GM12878 (cell line): ENCODE data around the gene C17orf107. TPM values are rescaled to one million over a fixed set of nuclear protein-coding genes. Genes with fewer than 3 reads are reported as not detected.

Experiments used
- ATAC-seq: fragments of 200-7000 bp; cut with Tn5 transposase; 3 replicates; pipeline ENCODE4 v1.9.1; 2020; ENCODE audit warnings: mild to moderate bottlenecking, moderate library complexity
- BruUV-seq: library from RNA; stranded (reverse); fragments of 400-500 nt; replicated peaks from 2 replicates; lab custom pipeline; 2021; lab: Mats Ljungman, UMichigan
- CTCF ChIA-PET: fragments of 300-600 bp; sonication (Branson Sonifier 250); formaldehyde crosslinking; extraction: SDS; loops from one replicate; lab custom pipeline; 2021; ENCODE audit warnings: inconsistent platforms; lab: Yijun Ruan, JAX
- POLR2A ChIA-PET: fragments of 350-600 bp; formaldehyde crosslinking; extraction: SDS; loops from one replicate; lab custom pipeline; 2021; ENCODE audit warnings: inconsistent platforms; lab: Charles Lee
- RAD21 ChIA-PET: fragments of 300-600 bp; sonication (Branson Sonifier 250); formaldehyde crosslinking; loops from one replicate; lab custom pipeline; 2023; ENCODE audit warnings: antibody characterized with exemption; ENCODE audit not compliant: unreplicated experiment; lab: Charles Lee
- SMC1A ChIA-PET: fragments of 300-600 bp; sonication (Branson Sonifier 250); formaldehyde crosslinking; loops from one replicate; lab custom pipeline; 2023; ENCODE audit not compliant: unreplicated experiment, uncharacterized antibody; lab: Charles Lee
- DNase-seq: peaks from one replicate; pipeline ENCODE4 v3.0.0-alpha.2; 2011; ENCODE audit warnings: low read depth, low spot score
- FAIRE-seq: peaks from 3 replicates; lab custom pipeline; 2011; peaks lifted over from hg19 to GRCh38; lab: Jason Lieb, UNC
- H2AFZ ChIP-seq: 2 replicates; pipeline ENCODE4 v1.6.0; 2011; ENCODE audit warnings: low read depth, low read length, control low read depth; ENCODE audit not compliant: control insufficient read depth
- H3K27ac ChIP-seq: 2 replicates; pipeline ENCODE4 v1.5.1; 2011; ENCODE audit warnings: control low read depth; ENCODE audit not compliant: control insufficient read depth, insufficient read depth
- H3K27me3 ChIP-seq, 2 experiments: replicated peaks in 1 of 2; 2 replicates each; pipeline versions ENCODE4 v1.6.0 to v1.6.1; 2011; ENCODE audit warnings: low read length in 1 of 2; ENCODE audit not compliant: control insufficient read depth in 2 of 2, insufficient read depth in 2 of 2
- H3K36me3 ChIP-seq, 2 experiments: 2 replicates each; pipeline ENCODE4 v1.5.1; 2011; ENCODE audit warnings: low read length in 1 of 2; ENCODE audit not compliant: control insufficient read depth in 2 of 2, insufficient read depth in 2 of 2
- H3K4me1 ChIP-seq: 2 replicates; pipeline ENCODE4 v1.6.1; 2011; ENCODE audit warnings: mild to moderate bottlenecking, low read length, moderate library complexity, mixed read lengths; ENCODE audit not compliant: control insufficient read depth, insufficient read depth
- H3K4me2 ChIP-seq: 2 replicates; pipeline ENCODE4 v1.6.0; 2011; ENCODE audit warnings: control low read depth; ENCODE audit not compliant: control insufficient read depth, insufficient read depth
- H3K4me3 ChIP-seq: fragments of 200-600 bp; sonication (generic); 2 replicates; pipeline ENCODE4 v1.5.1; 2016
- H3K79me2 ChIP-seq: 2 replicates; pipeline ENCODE4 v1.6.0; 2011; ENCODE audit warnings: low read length; ENCODE audit not compliant: control insufficient read depth, insufficient read depth
- H3K9ac ChIP-seq: 2 replicates; pipeline ENCODE4 v1.8.0; 2011; ENCODE audit warnings: low read length, control low read depth, mixed read lengths; ENCODE audit not compliant: control insufficient read depth, insufficient read depth
- H3K9me3 ChIP-seq: replicated peaks from 3 replicates; pipeline ENCODE4 v1.5.1; 2011; ENCODE audit warnings: mild to moderate bottlenecking, low read length; ENCODE audit not compliant: control insufficient read depth, insufficient read depth
- H4K20me1 ChIP-seq: 2 replicates; pipeline ENCODE4 v1.6.0; 2011; ENCODE audit not compliant: control insufficient read depth, insufficient read depth
- BMI1 ChIP-seq: fragments of 450-650 bp; IDR thresholded peaks from 2 replicates; pipeline ENCODE4 v1.6.1; 2016; ENCODE audit warnings: mild to moderate bottlenecking, moderate library complexity, borderline replicate concordance
- ESRRA ChIP-seq: IDR thresholded peaks from 2 replicates; pipeline ENCODE4 v1.6.1; 2012; ENCODE audit warnings: mild to moderate bottlenecking, low read length, improper control_type of control experiment
- PAX5 ChIP-seq: IDR thresholded peaks from 2 replicates; pipeline ENCODE4 v1.6.1; 2011; ENCODE audit warnings: low read depth, low read length, borderline replicate concordance
- RAD51 ChIP-seq: fragments of 450-650 bp; IDR thresholded peaks from 2 replicates; pipeline ENCODE4 v1.6.1; 2016; ENCODE audit warnings: moderate library complexity, mild to moderate bottlenecking, inconsistent platforms
- RBBP5 ChIP-seq: fragments of 200-600 bp; sonication (generic); conservative IDR thresholded peaks from 2 replicates; pipeline ENCODE4 v1.6.1; 2016
- RCOR1 ChIP-seq: conservative IDR thresholded peaks from 2 replicates; pipeline ENCODE4 v1.6.1; 2012; ENCODE audit warnings: low read depth, low read length, improper control_type of control experiment
- TAF1 ChIP-seq: IDR thresholded peaks from 2 replicates; pipeline ENCODE4 v1.6.1; 2011; ENCODE audit warnings: mild to moderate bottlenecking, low read depth, low read length, borderline replicate concordance
- TARDBP ChIP-seq: IDR thresholded peaks from 2 replicates; pipeline ENCODE4 v1.6.1; 2016; ENCODE audit warnings: borderline replicate concordance
- WGBS: methylation state at CpG from one replicate; pipeline ENCODE4 v1.1.6; 2016; ENCODE audit warnings: low lambda C conversion rate; ENCODE audit not compliant: insufficient replicate concordance, insufficient coverage; ENCODE audit errors: missing lambda C conversion rate; 5-methylcytosine and 5-hydroxymethylcytosine counted together
- in situ Hi-C: fragments of 300-500 bp; cut with MboI; formaldehyde crosslinking; loops from 9 replicates; pipeline ENCODE4 v1.14.3; 2018; ENCODE audit warnings: mixed read lengths
- intact Hi-C: fragments of 100-400 bp; cut with micrococcal nuclease; formaldehyde crosslinking; loops from one replicate; pipeline ENCODE4 v1.14.2; 2022; ENCODE audit not compliant: unreplicated experiment
- polyA plus RNA-seq, 11 experiments: library from polyadenylated mRNA; depleted of rRNA in 4 of 11; unstranded in 6 of 11; stranded (reverse) in 5 of 11; fragments of >200 nt; fragmentation: Nextera tagmentation in 4 of 11; fragmentation: Illumina TruSeq in 1 of 11; extraction: Ambion mirVana in 4 of 11; extraction: Trizol in 1 of 11; gene quantifications; 1 replicate in 1 of 11; 2 replicates in 10 of 11; pipeline versions ENCODE4 v1.2.1 to v1.2.3, GENCODE V29; 2011 to 2016; ENCODE audit warnings: inconsistent platforms in 2 of 11, missing spikeins in 2 of 11, low read depth in 1 of 11
- total RNA-seq, 4 experiments: library from RNA; depleted of rRNA in 3 of 4; stranded (reverse); fragments of >200 nt in 3 of 4; fragmentation: Illumina TruSeq in 1 of 4; extraction: Trizol in 1 of 4; gene quantifications; 2 replicates each; pipeline versions ENCODE4 v1.2.1 to v1.2.3, GENCODE V29; 2013 to 2021
- TF ChIP-seq, protein P1 (sequence below): fragments of 150-350 bp; IDR thresholded peaks from 2 replicates; pipeline ENCODE4 v1.6.1; 2016; ENCODE audit warnings: low read depth, low read length
- TF ChIP-seq, protein P2 (sequence below): IDR thresholded peaks from 2 replicates; pipeline ENCODE4 v1.6.1; 2012; ENCODE audit warnings: improper control_type of control experiment, low read depth, low read length; ENCODE audit not compliant: insufficient replicate concordance
- TF ChIP-seq, protein P3 (sequence below): fragments of 450-650 bp; IDR thresholded peaks from 2 replicates; pipeline ENCODE4 v1.6.1; 2018; ENCODE audit warnings: mild to moderate bottlenecking, low read depth, moderate library complexity; ENCODE audit not compliant: partially characterized antibody

The C17orf107 gene
- total and polyA plus RNA-seq, 10 of the 15 experiments (the other 5 are each of a cell fraction or from before 2014, with no cell fraction given), result 0.05 to 0.46 (median 0.11) TPM; not detected in 3

DNA sequence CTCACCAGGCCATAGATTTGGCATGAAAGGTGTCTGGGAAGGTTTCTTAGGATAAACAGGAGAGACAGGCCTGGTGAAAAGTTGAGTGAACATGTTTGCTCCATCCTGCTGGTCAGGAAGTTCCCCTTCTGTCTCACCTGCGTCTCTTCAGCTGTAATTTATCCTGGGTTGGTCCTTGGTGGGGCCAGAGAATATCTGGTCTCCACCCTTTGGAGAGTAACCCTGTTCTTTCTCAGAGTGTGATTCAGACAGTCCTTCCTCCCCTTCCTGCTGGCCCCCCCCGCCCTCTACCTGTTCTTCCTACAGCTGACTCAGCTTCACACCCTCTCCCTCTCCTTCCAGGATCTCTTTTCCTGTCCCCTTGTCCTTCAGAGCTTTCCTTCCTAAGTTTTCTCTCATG, 49.1 kb upstream of the C17orf107 start:
- Histone ChIP-seq H3K9ac (no peak overlapping the region), H3K4me2 (no peak overlapping the region), H4K20me1 (peaks cover 5% of the 10 kb centered on the region), H2AFZ (no peak overlapping the region), H3K27ac (no peak overlapping the region), H3K4me3 (no peak overlapping the region), H3K9me3 (no peaks in the 10 kb centered on the region), H3K36me3 (no peaks in the 10 kb centered on the region; a peak in 3 of 4 replicates), H3K79me2 (peaks cover 2% of the 10 kb centered on the region), H3K4me1 (no peaks in the 10 kb centered on the region), H3K27me3 (no peaks in the 10 kb centered on the region)
- no peak for DNase-seq
- ChIA-PET POLR2A (no interaction called here), RAD21 (no interaction called here), CTCF (no interaction called here), SMC1A (interaction anchor here (2.0 kb wide), 1 partner anchor 13 kb away, joined by 4 read pairs; no protein-coding TSS in a partner anchor)
- in situ Hi-C loops, result no loop called here
- intact Hi-C loops, result no loop called here
- FAIRE-seq, result no peak
- no TSS peak for BruUV-seq
- WGBS, result 83% methylated on average over 2 of the region's 2 CpGs
- ATAC-seq, result no peak
- no peak for TF ChIP-seq TARDBP
- TF ChIP-seq TAF1, result no peak
- no peak for TF ChIP-seq RBBP5
- TF ChIP-seq PAX5, result no peak
- TF ChIP-seq BMI1, result no peak
- TF ChIP-seq RAD51, result no peak
- TF ChIP-seq, protein P1, sequence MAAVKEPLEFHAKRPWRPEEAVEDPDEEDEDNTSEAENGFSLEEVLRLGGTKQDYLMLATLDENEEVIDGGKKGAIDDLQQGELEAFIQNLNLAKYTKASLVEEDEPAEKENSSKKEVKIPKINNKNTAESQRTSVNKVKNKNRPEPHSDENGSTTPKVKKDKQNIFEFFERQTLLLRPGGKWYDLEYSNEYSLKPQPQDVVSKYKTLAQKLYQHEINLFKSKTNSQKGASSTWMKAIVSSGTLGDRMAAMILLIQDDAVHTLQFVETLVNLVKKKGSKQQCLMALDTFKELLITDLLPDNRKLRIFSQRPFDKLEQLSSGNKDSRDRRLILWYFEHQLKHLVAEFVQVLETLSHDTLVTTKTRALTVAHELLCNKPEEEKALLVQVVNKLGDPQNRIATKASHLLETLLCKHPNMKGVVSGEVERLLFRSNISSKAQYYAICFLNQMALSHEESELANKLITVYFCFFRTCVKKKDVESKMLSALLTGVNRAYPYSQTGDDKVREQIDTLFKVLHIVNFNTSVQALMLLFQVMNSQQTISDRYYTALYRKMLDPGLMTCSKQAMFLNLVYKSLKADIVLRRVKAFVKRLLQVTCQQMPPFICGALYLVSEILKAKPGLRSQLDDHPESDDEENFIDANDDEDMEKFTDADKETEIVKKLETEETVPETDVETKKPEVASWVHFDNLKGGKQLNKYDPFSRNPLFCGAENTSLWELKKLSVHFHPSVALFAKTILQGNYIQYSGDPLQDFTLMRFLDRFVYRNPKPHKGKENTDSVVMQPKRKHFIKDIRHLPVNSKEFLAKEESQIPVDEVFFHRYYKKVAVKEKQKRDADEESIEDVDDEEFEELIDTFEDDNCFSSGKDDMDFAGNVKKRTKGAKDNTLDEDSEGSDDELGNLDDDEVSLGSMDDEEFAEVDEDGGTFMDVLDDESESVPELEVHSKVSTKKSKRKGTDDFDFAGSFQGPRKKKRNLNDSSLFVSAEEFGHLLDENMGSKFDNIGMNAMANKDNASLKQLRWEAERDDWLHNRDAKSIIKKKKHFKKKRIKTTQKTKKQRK, result no peak
- TF ChIP-seq RCOR1, result no peak
- TF ChIP-seq, protein P2, sequence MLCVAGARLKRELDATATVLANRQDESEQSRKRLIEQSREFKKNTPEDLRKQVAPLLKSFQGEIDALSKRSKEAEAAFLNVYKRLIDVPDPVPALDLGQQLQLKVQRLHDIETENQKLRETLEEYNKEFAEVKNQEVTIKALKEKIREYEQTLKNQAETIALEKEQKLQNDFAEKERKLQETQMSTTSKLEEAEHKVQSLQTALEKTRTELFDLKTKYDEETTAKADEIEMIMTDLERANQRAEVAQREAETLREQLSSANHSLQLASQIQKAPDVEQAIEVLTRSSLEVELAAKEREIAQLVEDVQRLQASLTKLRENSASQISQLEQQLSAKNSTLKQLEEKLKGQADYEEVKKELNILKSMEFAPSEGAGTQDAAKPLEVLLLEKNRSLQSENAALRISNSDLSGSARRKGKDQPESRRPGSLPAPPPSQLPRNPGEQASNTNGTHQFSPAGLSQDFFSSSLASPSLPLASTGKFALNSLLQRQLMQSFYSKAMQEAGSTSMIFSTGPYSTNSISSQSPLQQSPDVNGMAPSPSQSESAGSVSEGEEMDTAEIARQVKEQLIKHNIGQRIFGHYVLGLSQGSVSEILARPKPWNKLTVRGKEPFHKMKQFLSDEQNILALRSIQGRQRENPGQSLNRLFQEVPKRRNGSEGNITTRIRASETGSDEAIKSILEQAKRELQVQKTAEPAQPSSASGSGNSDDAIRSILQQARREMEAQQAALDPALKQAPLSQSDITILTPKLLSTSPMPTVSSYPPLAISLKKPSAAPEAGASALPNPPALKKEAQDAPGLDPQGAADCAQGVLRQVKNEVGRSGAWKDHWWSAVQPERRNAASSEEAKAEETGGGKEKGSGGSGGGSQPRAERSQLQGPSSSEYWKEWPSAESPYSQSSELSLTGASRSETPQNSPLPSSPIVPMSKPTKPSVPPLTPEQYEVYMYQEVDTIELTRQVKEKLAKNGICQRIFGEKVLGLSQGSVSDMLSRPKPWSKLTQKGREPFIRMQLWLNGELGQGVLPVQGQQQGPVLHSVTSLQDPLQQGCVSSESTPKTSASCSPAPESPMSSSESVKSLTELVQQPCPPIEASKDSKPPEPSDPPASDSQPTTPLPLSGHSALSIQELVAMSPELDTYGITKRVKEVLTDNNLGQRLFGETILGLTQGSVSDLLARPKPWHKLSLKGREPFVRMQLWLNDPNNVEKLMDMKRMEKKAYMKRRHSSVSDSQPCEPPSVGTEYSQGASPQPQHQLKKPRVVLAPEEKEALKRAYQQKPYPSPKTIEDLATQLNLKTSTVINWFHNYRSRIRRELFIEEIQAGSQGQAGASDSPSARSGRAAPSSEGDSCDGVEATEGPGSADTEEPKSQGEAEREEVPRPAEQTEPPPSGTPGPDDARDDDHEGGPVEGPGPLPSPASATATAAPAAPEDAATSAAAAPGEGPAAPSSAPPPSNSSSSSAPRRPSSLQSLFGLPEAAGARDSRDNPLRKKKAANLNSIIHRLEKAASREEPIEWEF, result no peak
- TF ChIP-seq ESRRA, result no peak
- TF ChIP-seq, protein P3, sequence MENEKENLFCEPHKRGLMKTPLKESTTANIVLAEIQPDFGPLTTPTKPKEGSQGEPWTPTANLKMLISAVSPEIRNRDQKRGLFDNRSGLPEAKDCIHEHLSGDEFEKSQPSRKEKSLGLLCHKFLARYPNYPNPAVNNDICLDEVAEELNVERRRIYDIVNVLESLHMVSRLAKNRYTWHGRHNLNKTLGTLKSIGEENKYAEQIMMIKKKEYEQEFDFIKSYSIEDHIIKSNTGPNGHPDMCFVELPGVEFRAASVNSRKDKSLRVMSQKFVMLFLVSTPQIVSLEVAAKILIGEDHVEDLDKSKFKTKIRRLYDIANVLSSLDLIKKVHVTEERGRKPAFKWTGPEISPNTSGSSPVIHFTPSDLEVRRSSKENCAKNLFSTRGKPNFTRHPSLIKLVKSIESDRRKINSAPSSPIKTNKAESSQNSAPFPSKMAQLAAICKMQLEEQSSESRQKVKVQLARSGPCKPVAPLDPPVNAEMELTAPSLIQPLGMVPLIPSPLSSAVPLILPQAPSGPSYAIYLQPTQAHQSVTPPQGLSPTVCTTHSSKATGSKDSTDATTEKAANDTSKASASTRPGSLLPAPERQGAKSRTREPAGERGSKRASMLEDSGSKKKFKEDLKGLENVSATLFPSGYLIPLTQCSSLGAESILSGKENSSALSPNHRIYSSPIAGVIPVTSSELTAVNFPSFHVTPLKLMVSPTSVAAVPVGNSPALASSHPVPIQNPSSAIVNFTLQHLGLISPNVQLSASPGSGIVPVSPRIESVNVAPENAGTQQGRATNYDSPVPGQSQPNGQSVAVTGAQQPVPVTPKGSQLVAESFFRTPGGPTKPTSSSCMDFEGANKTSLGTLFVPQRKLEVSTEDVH, result no peak
